ENCODE measurements around the gene NUPR1.
"Not testable (repeated sequence)": the region's sequence is repeated elsewhere in the genome, so short reads cannot be mapped to it uniquely, and the experiment has no call there.

The NUPR1 gene

DNA sequence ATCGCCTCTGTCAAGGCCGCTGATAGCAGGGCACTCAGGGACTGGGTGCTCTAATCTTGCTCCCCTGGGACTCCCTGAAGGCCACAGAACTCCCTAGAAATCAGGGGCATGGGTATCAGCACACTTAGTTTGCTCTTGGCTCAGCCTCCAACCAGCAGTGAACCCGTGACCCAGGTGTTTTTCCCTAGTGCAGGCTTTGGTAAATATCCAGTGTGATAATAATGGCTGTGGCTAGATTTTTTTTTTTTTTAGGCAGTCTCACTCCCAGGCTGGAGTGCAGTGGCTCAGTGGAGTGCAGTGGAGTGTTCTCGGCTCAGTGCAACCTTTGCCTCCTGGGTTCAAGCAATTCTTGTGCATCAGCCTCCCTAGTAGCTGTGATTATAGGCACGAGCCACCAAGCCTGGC, 10.3 kb downstream of the NUPR1 start:
- Histone ChIP-seq H3K4me2 (ENCODE audit: low read length) (no peak overlapping the region), H3K27me3 (ENCODE audit: control insufficient read depth, insufficient read depth, low read length) (no peaks in the 10 kb centered on the region), H3K36me3 (ENCODE audit: control insufficient read depth, insufficient read depth, low read length) (no peaks in the 10 kb centered on the region), H3K27ac (no peak overlapping the region), H3K9me3 (ENCODE audit: control insufficient read depth, low read length) (no peaks in the 10 kb centered on the region), H3K4me3 (ENCODE audit: low read depth, low read length) (no peak overlapping the region), H3K79me2 (no peaks in the 10 kb centered on the region), H3K4me1 (peaks cover 6% of the 10 kb centered on the region), H2AFZ (peak overlapping the region; percentile 56), H3K9ac (no peak overlapping the region)
- TF ChIP-seq CTCF (IDR thresholded peaks at IDR 0.05), result no peak

DNA sequence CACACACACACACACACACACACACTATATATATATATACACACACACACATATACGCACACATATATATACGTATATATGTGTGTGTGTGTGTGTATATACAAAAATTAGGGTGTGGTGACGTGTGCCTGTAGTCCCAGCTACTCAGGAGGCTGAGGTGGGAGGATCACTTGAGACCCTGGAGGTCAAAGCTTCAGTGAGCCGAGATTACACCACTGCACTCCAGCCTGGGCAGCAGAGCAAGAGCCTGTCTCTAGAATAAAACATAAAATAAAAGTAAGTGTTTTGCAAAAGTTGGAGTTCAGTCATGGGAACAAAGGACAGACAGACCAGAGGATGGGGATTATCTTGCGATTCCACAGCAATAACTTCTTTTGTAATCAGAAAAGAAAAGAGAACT, 10.8 kb downstream of the NUPR1 start:
- Histone ChIP-seq H3K27me3 (ENCODE audit: control insufficient read depth, insufficient read depth, low read length) (no peaks in the 10 kb centered on the region), H3K4me3 (ENCODE audit: low read depth, low read length) (no peak overlapping the region), H3K36me3 (ENCODE audit: control insufficient read depth, insufficient read depth, low read length) (no peaks in the 10 kb centered on the region), H3K9me3 (ENCODE audit: control insufficient read depth, low read length) (no peaks in the 10 kb centered on the region), H3K4me2 (ENCODE audit: low read length) (no peak overlapping the region), H3K27ac (no peak overlapping the region), H3K9ac (no peak overlapping the region), H3K4me1 (peaks cover 6% of the 10 kb centered on the region), H3K79me2 (no peaks in the 10 kb centered on the region), H2AFZ (peak overlapping the region; percentile 56)
- no peak for TF ChIP-seq CTCF (IDR thresholded peaks at IDR 0.05)

- H3K4me3 ChIP-seq (ENCODE audit: low read depth, low read length); H2AFZ ChIP-seq; H3K36me3 ChIP-seq (ENCODE audit: control insufficient read depth, insufficient read depth, low read length); H3K27me3 ChIP-seq (ENCODE audit: control insufficient read depth, insufficient read depth, low read length); H3K4me2 ChIP-seq (ENCODE audit: low read length); H3K4me1 ChIP-seq; H3K9ac ChIP-seq; H3K27ac ChIP-seq; H3K79me2 ChIP-seq; H3K9me3 ChIP-seq (ENCODE audit: control insufficient read depth, low read length): not testable (repeated sequence)
Observed at GRCh38 chr16:28527100-28527785, 11.5 kb downstream of the NUPR1 start.

- no peak overlapping the region for H3K27ac ChIP-seq
- no peak overlapping the region for H3K9ac ChIP-seq
- H3K4me3 ChIP-seq (ENCODE audit: low read depth, low read length), result no peak overlapping the region
- H3K79me2 ChIP-seq, result no peaks in the 10 kb centered on the region
- no peak overlapping the region for H3K4me2 ChIP-seq (ENCODE audit: low read length)
- no peak for TF ChIP-seq CTCF (IDR thresholded peaks at IDR 0.05)
- no peaks in the 10 kb centered on the region for H3K36me3 ChIP-seq (ENCODE audit: control insufficient read depth, insufficient read depth, low read length)
- H3K4me1 ChIP-seq, result peaks cover 6% of the 10 kb centered on the region
- H3K27me3 ChIP-seq (ENCODE audit: control insufficient read depth, insufficient read depth, low read length), result no peaks in the 10 kb centered on the region
- H2AFZ ChIP-seq, result no peak overlapping the region
- H3K9me3 ChIP-seq (ENCODE audit: control insufficient read depth, low read length), result no peaks in the 10 kb centered on the region
Observed at GRCh38 chr16:28526201-28527099, 12.3 kb downstream of the NUPR1 start.

DNA sequence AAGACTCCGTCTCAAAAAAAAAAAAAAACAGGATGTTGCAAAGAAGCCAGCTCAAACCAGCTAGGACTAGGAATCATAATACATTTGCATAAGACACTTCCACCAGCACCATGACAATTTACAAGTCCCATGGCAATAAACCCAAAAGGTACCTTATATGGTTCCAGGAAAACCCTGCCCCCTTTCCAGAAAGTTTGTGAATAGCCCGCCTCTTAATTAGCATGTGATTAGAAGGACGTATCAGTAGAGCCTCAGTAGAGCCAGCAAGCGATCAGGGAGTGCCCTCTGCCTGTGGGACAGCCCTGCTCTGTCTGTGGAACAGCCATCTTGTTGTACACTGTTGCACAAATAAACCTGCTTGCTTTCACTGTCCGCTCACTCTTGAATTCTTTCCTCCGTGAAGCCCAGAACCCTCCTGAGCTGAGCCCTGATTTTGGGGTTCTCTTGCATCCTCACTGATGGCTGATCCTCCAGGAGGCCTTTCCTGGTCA, 14.0 kb downstream of the NUPR1 start:
- Histone ChIP-seq H3K27ac (no peak overlapping the region), H3K4me1 (peaks cover 6% of the 10 kb centered on the region)

More for the DNA sequence above, 14.0 kb downstream of the NUPR1 start:
- Histone ChIP-seq H3K9me3 (ENCODE audit: control insufficient read depth, low read length) (no peaks in the 10 kb centered on the region), H3K9ac (no peak overlapping the region), H3K27me3 (ENCODE audit: control insufficient read depth, insufficient read depth, low read length) (no peaks in the 10 kb centered on the region), H3K4me3 (ENCODE audit: low read depth, low read length) (no peak overlapping the region), H2AFZ (no peak overlapping the region), H3K36me3 (ENCODE audit: control insufficient read depth, insufficient read depth, low read length) (no peaks in the 10 kb centered on the region), H3K79me2 (no peaks in the 10 kb centered on the region), H3K4me2 (ENCODE audit: low read length) (no peak overlapping the region)
- TF ChIP-seq CTCF (IDR thresholded peaks at IDR 0.05), result no peak

Data from parathyroid adenoma (tissue), 2 donors.